ENCODE measurements around the gene FYCO1. TPM values are rescaled to one million over a fixed set of nuclear protein-coding genes. Genes with fewer than 3 reads are reported as not detected.

FYCO1 gene
- total RNA-seq, 1 experiment from 2014 or later: 19.7 TPM

GRCh38 chr3:45978006-45978761 lies 17.4 kb downstream of the FYCO1 start:
- peak; percentile 85 to 86 for DNase-seq
- Histone ChIP-seq H3K27ac (no peak overlapping the region), H3K9me3 (ENCODE audit: insufficient read depth, low read depth) (no peaks in the 10 kb centered on the region), H3K79me2 (ENCODE audit: low read depth) (no peaks in the 10 kb centered on the region), H3K4me1 (replicated peaks; ENCODE audit: insufficient read depth) (peaks cover 17% of the 10 kb centered on the region), H3F3A (ENCODE audit: insufficient read depth, low read depth) (peaks cover 7% of the 10 kb centered on the region), H3K36me3 (ENCODE audit: low read depth) (peaks cover 22% of the 10 kb centered on the region), H3K27me3 (ENCODE audit: insufficient read depth, low read depth) (no peaks in the 10 kb centered on the region), H2AFZ (no peak overlapping the region), H4K20me1 (ENCODE audit: insufficient read depth) (no peaks in the 10 kb centered on the region), H3K4me3 (no peak overlapping the region), H3K4me2 (no peak overlapping the region), H3K9me2 (ENCODE audit: insufficient read depth) (no peaks in the 10 kb centered on the region)
- ChIA-PET CTCF (no interaction called here), POLR2A (ENCODE audit: unreplicated experiment) (interaction anchor here (0.7 kb wide), 1 partner anchor 17 kb away, joined by 4 read pairs; no protein-coding TSS in a partner anchor)
- no peak for TF ChIP-seq EZH2 (IDR thresholded peaks at IDR 0.05; ENCODE audit: low read depth)
- TF ChIP-seq CTCF (conservative IDR thresholded peaks at IDR 0.05): no peak
- intact Hi-C loops (cut with micrococcal nuclease; ENCODE audit: unreplicated experiment): no loop called here
- no TSS peak for BruUV-seq (replicated peaks)

GRCh38 chr3:45976191-45977091 lies 19.2 kb downstream of the FYCO1 start:
- intact Hi-C loops (cut with micrococcal nuclease; ENCODE audit: unreplicated experiment): no loop called here
- Histone ChIP-seq H3K4me2 (no peak overlapping the region), H3F3A (ENCODE audit: insufficient read depth, low read depth) (peaks cover 14% of the 10 kb centered on the region), H3K9me3 (ENCODE audit: insufficient read depth, low read depth) (no peaks in the 10 kb centered on the region), H3K36me3 (ENCODE audit: low read depth) (peaks cover 24% of the 10 kb centered on the region), H3K79me2 (ENCODE audit: low read depth) (no peaks in the 10 kb centered on the region), H3K4me3 (no peak overlapping the region), H3K27ac (no peak overlapping the region), H4K20me1 (ENCODE audit: insufficient read depth) (no peaks in the 10 kb centered on the region), H3K27me3 (ENCODE audit: insufficient read depth, low read depth) (no peaks in the 10 kb centered on the region), H3K9me2 (ENCODE audit: insufficient read depth) (no peaks in the 10 kb centered on the region), H2AFZ (no peak overlapping the region), H3K4me1 (replicated peaks; ENCODE audit: insufficient read depth) (peaks cover 33% of the 10 kb centered on the region)
- CTCF ChIA-PET: no interaction called here
- BruUV-seq (replicated peaks): no TSS peak
- POLR2A ChIA-PET (ENCODE audit: unreplicated experiment): no interaction called here
- no peak for DNase-seq
- no peak for TF ChIP-seq EZH2 (IDR thresholded peaks at IDR 0.05; ENCODE audit: low read depth)
- TF ChIP-seq CTCF (conservative IDR thresholded peaks at IDR 0.05): no peak

DNA sequence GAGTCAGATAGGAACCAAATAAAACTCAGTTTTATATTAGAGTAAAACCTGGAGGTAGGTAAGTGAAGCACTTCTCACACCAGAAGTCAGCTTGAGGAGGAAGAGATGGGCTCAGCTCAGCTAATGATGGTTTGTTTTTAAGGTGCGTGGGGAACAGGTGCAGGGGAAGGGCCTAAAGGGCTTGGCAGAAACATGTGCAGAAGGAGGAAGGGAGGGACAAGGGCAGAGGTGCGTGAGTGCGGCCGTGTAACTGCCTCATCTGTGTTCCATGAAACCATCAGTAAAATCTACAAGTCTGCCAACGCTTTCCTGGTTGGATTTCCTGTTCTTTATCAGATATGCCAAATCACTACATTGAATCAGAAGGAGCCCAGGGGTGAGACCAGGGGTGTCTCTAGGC lies 19.9 kb downstream of the FYCO1 start:
- Histone ChIP-seq H3K9me3 (ENCODE audit: insufficient read depth, low read depth) (no peaks in the 10 kb centered on the region), H3K27me3 (ENCODE audit: insufficient read depth, low read depth) (no peaks in the 10 kb centered on the region), H3K4me2 (no peak overlapping the region), H3K36me3 (ENCODE audit: low read depth) (peaks cover 23% of the 10 kb centered on the region; the same call in 1 of the 2 replicates), H4K20me1 (ENCODE audit: insufficient read depth) (no peaks in the 10 kb centered on the region), H3K79me2 (ENCODE audit: low read depth) (no peaks in the 10 kb centered on the region), H3F3A (ENCODE audit: insufficient read depth, low read depth) (peaks cover 14% of the 10 kb centered on the region), H3K4me3 (no peak overlapping the region), H3K4me1 (replicated peaks; ENCODE audit: insufficient read depth) (peaks cover 33% of the 10 kb centered on the region), H3K27ac (no peak overlapping the region), H3K9me2 (ENCODE audit: insufficient read depth) (no peaks in the 10 kb centered on the region), H2AFZ (no peak overlapping the region)
- intact Hi-C loops (cut with micrococcal nuclease; ENCODE audit: unreplicated experiment): no loop called here
- POLR2A ChIA-PET (ENCODE audit: unreplicated experiment): no interaction called here
- CTCF ChIA-PET: no interaction called here
- no peak for DNase-seq
- TF ChIP-seq EZH2 (IDR thresholded peaks at IDR 0.05; ENCODE audit: low read depth) (no peak), CTCF (conservative IDR thresholded peaks at IDR 0.05) (no peak)
- no TSS peak for BruUV-seq (replicated peaks)
